ENCODE measurements around the gene LVRN.

LVRN gene

GRCh38 chr5:115995351-115995750 lies 33.1 kb downstream of the LVRN start:
- Histone ChIP-seq H3K4me3 (ENCODE audit: low read length) (no peak overlapping the region), H3K36me3 (ENCODE audit: control insufficient read depth, low read depth, low read length) (no peaks in the 10 kb centered on the region), H3K27ac (ENCODE audit: low read length) (no peak overlapping the region), H3K9me3 (ENCODE audit: control insufficient read depth, low read depth, low read length) (no peaks in the 10 kb centered on the region), H3K27me3 (ENCODE audit: control insufficient read depth, insufficient read depth, low read length) (no peaks in the 10 kb centered on the region), H3K9ac (ENCODE audit: low read length) (no peak overlapping the region), H3K4me1 (ENCODE audit: control insufficient read depth, low read depth, low read length) (no peaks in the 10 kb centered on the region)

GRCh38 chr5:116002116-116002906 lies 40.0 kb downstream of the LVRN start:
- Histone ChIP-seq H3K9me3 (ENCODE audit: control insufficient read depth, low read depth, low read length) (no peaks in the 10 kb centered on the region), H3K36me3 (ENCODE audit: control insufficient read depth, low read depth, low read length) (no peaks in the 10 kb centered on the region), H3K27me3 (ENCODE audit: control insufficient read depth, insufficient read depth, low read length) (no peaks in the 10 kb centered on the region), H3K4me3 (ENCODE audit: low read length) (no peak overlapping the region), H3K4me1 (ENCODE audit: control insufficient read depth, low read depth, low read length) (no peaks in the 10 kb centered on the region), H3K9ac (ENCODE audit: low read length) (no peak overlapping the region), H3K27ac (ENCODE audit: low read length) (no peak overlapping the region)

- Histone ChIP-seq H3K27ac (ENCODE audit: low read length) (no peak overlapping the region), H3K4me3 (ENCODE audit: low read length) (no peak overlapping the region), H3K27me3 (ENCODE audit: control insufficient read depth, insufficient read depth, low read length) (no peaks in the 10 kb centered on the region), H3K4me1 (ENCODE audit: control insufficient read depth, low read depth, low read length) (no peaks in the 10 kb centered on the region), H3K36me3 (ENCODE audit: control insufficient read depth, low read depth, low read length) (no peaks in the 10 kb centered on the region), H3K9ac (ENCODE audit: low read length) (no peak overlapping the region), H3K9me3 (ENCODE audit: control insufficient read depth, low read depth, low read length) (no peaks in the 10 kb centered on the region)
Measured at GRCh38 chr5:116004248-116004647, 42.0 kb downstream of the LVRN start.

- H3K9ac ChIP-seq (ENCODE audit: low read length) = no peak overlapping the region
- H3K4me3 ChIP-seq (ENCODE audit: low read length) = no peak overlapping the region
- no peak overlapping the region for H3K27ac ChIP-seq (ENCODE audit: low read length)
- no peaks in the 10 kb centered on the region for H3K27me3 ChIP-seq (ENCODE audit: control insufficient read depth, insufficient read depth, low read length)
- H3K9me3 ChIP-seq (ENCODE audit: control insufficient read depth, low read depth, low read length) = no peaks in the 10 kb centered on the region
- no peaks in the 10 kb centered on the region for H3K4me1 ChIP-seq (ENCODE audit: control insufficient read depth, low read depth, low read length)
- no peaks in the 10 kb centered on the region for H3K36me3 ChIP-seq (ENCODE audit: control insufficient read depth, low read depth, low read length)
Measured at GRCh38 chr5:116009806-116010205, 47.5 kb downstream of the LVRN start.

- H3K27me3 ChIP-seq (ENCODE audit: control insufficient read depth, insufficient read depth, low read length) = no peaks in the 10 kb centered on the region
- no peak overlapping the region for H3K9ac ChIP-seq (ENCODE audit: low read length)
- no peaks in the 10 kb centered on the region for H3K36me3 ChIP-seq (ENCODE audit: control insufficient read depth, low read depth, low read length)
- H3K4me3 ChIP-seq (ENCODE audit: low read length) = no peak overlapping the region
- H3K9me3 ChIP-seq (ENCODE audit: control insufficient read depth, low read depth, low read length) = no peaks in the 10 kb centered on the region
- no peak overlapping the region for H3K27ac ChIP-seq (ENCODE audit: low read length)
- H3K4me1 ChIP-seq (ENCODE audit: control insufficient read depth, low read depth, low read length) = no peaks in the 10 kb centered on the region
Measured at GRCh38 chr5:116011046-116011445, 48.8 kb downstream of the LVRN start.

- Histone ChIP-seq H3K4me3 (ENCODE audit: low read length) (no peak overlapping the region), H3K4me1 (ENCODE audit: control insufficient read depth, low read depth, low read length) (no peaks in the 10 kb centered on the region), H3K36me3 (ENCODE audit: control insufficient read depth, low read depth, low read length) (no peaks in the 10 kb centered on the region), H3K27me3 (ENCODE audit: control insufficient read depth, insufficient read depth, low read length) (no peaks in the 10 kb centered on the region), H3K9me3 (ENCODE audit: control insufficient read depth, low read depth, low read length) (no peaks in the 10 kb centered on the region), H3K9ac (ENCODE audit: low read length) (no peak overlapping the region), H3K27ac (ENCODE audit: low read length) (no peak overlapping the region)
Measured at GRCh38 chr5:116013207-116013785, 51.0 kb downstream of the LVRN start.

GRCh38 chr5:116013936-116014335 lies 51.7 kb downstream of the LVRN start:
- Histone ChIP-seq H3K27ac (ENCODE audit: low read length) (no peak overlapping the region), H3K4me3 (ENCODE audit: low read length) (no peak overlapping the region), H3K4me1 (ENCODE audit: control insufficient read depth, low read depth, low read length) (no peaks in the 10 kb centered on the region), H3K9ac (ENCODE audit: low read length) (no peak overlapping the region), H3K36me3 (ENCODE audit: control insufficient read depth, low read depth, low read length) (no peaks in the 10 kb centered on the region), H3K27me3 (ENCODE audit: control insufficient read depth, insufficient read depth, low read length) (no peaks in the 10 kb centered on the region), H3K9me3 (ENCODE audit: control insufficient read depth, low read depth, low read length) (no peaks in the 10 kb centered on the region)

- no peak overlapping the region for H3K27ac ChIP-seq (ENCODE audit: low read length)
- no peak overlapping the region for H3K9ac ChIP-seq (ENCODE audit: low read length)
- H3K27me3 ChIP-seq (ENCODE audit: control insufficient read depth, insufficient read depth, low read length) = no peaks in the 10 kb centered on the region
- H3K36me3 ChIP-seq (ENCODE audit: control insufficient read depth, low read depth, low read length) = no peaks in the 10 kb centered on the region
- no peaks in the 10 kb centered on the region for H3K4me1 ChIP-seq (ENCODE audit: control insufficient read depth, low read depth, low read length)
- no peaks in the 10 kb centered on the region for H3K9me3 ChIP-seq (ENCODE audit: control insufficient read depth, low read depth, low read length)
- H3K4me3 ChIP-seq (ENCODE audit: low read length) = no peak overlapping the region
Measured at GRCh38 chr5:116023619-116024018, 61.3 kb downstream of the LVRN start.

- Histone ChIP-seq H3K4me3 (ENCODE audit: low read length) (no peak overlapping the region), H3K9ac (ENCODE audit: low read length) (no peak overlapping the region), H3K4me1 (ENCODE audit: control insufficient read depth, low read depth, low read length) (no peaks in the 10 kb centered on the region), H3K27me3 (ENCODE audit: control insufficient read depth, insufficient read depth, low read length) (no peaks in the 10 kb centered on the region), H3K9me3 (ENCODE audit: control insufficient read depth, low read depth, low read length) (no peaks in the 10 kb centered on the region), H3K27ac (ENCODE audit: low read length) (no peak overlapping the region), H3K36me3 (ENCODE audit: control insufficient read depth, low read depth, low read length) (no peaks in the 10 kb centered on the region)
Measured at GRCh38 chr5:116025866-116026265, 63.6 kb downstream of the LVRN start.

GRCh38 chr5:116032094-116032517 lies 69.8 kb downstream of the LVRN start, which contains the start of gene ARL14EPL:
TSS of gene ARL14EPL (plus strand) at chr5:116032472. CDS start at chr5:116051466, 18,994 bp downstream.
- no peaks in the 10 kb centered on the region for H3K9me3 ChIP-seq (ENCODE audit: control insufficient read depth, low read depth, low read length)
- no peak within 1 kb of the TSS for H3K4me3 ChIP-seq (ENCODE audit: low read length)
- H3K4me1 ChIP-seq (ENCODE audit: control insufficient read depth, low read depth, low read length) = peaks cover 5% of the 10 kb centered on the region
- H3K36me3 ChIP-seq (ENCODE audit: control insufficient read depth, low read depth, low read length) = no peaks in the 10 kb centered on the region
- H3K27ac ChIP-seq (ENCODE audit: low read length) = no peak within 1 kb of the TSS
- no peaks in the 10 kb centered on the region for H3K27me3 ChIP-seq (ENCODE audit: control insufficient read depth, insufficient read depth, low read length)
- no peak within 1 kb of the TSS for H3K9ac ChIP-seq (ENCODE audit: low read length)

GRCh38 chr5:116032991-116033390 lies 70.7 kb downstream of the LVRN start:
- H3K4me3 ChIP-seq (ENCODE audit: low read length) = no peak overlapping the region
- H3K9ac ChIP-seq (ENCODE audit: low read length) = no peak overlapping the region
- H3K9me3 ChIP-seq (ENCODE audit: control insufficient read depth, low read depth, low read length) = no peaks in the 10 kb centered on the region
- no peaks in the 10 kb centered on the region for H3K36me3 ChIP-seq (ENCODE audit: control insufficient read depth, low read depth, low read length)
- H3K27ac ChIP-seq (ENCODE audit: low read length) = no peak overlapping the region
- no peaks in the 10 kb centered on the region for H3K27me3 ChIP-seq (ENCODE audit: control insufficient read depth, insufficient read depth, low read length)
- peaks cover 9% of the 10 kb centered on the region for H3K4me1 ChIP-seq (ENCODE audit: control insufficient read depth, low read depth, low read length)

- Histone ChIP-seq H3K4me1 (ENCODE audit: control insufficient read depth, low read depth, low read length) (peaks cover 11% of the 10 kb centered on the region), H3K27ac (ENCODE audit: low read length) (no peak overlapping the region), H3K27me3 (ENCODE audit: control insufficient read depth, insufficient read depth, low read length) (no peaks in the 10 kb centered on the region), H3K4me3 (ENCODE audit: low read length) (no peak overlapping the region), H3K9ac (ENCODE audit: low read length) (no peak overlapping the region), H3K36me3 (ENCODE audit: control insufficient read depth, low read depth, low read length) (no peaks in the 10 kb centered on the region), H3K9me3 (ENCODE audit: control insufficient read depth, low read depth, low read length) (no peaks in the 10 kb centered on the region)
Measured at GRCh38 chr5:116035123-116035522, 72.8 kb downstream of the LVRN start.

Measured in iPS-18a (cell line).